IMR-90 (cell line): ENCODE results near the gene ZXDC. TPM values are rescaled to one million over a fixed set of nuclear protein-coding genes. Genes with fewer than 3 reads are reported as not detected.

Source experiments
- ATAC-seq: fragments of 200-7000 bp; cut with Tn5 transposase; 2 replicates; pipeline ENCODE4 v1.9.1; 2020; ENCODE audit warnings: low read depth, mild to moderate bottlenecking, moderate library complexity
- BruUV-seq: library from RNA; stranded (reverse); fragments of 400-500 nt; replicated peaks from 2 replicates; lab custom pipeline; 2021; lab: Mats Ljungman, UMichigan
- CTCF ChIA-PET: fragments of 300-600 bp; formaldehyde crosslinking; extraction: SDS; loops from one replicate; lab custom pipeline; 2021; ENCODE audit warnings: antibody characterized with exemption; lab: Yijun Ruan, JAX
- POLR2A ChIA-PET: fragments of 300-600 bp; sonication (Branson Sonifier 250); formaldehyde crosslinking; loops from one replicate; lab custom pipeline; 2022; ENCODE audit warnings: antibody characterized with exemption; ENCODE audit not compliant: unreplicated experiment; lab: Charles Lee
- DNase-seq: peaks from one replicate; pipeline ENCODE4 v3.0.0; 2013
- H2AFZ ChIP-seq: replicated peaks from 2 replicates; pipeline ENCODE3; 2013; ENCODE audit warnings: low read length, mild to moderate bottlenecking; ENCODE audit not compliant: poor library complexity
- H2AK5ac ChIP-seq: 2 replicates; pipeline ENCODE4 v1.6.1; 2013; ENCODE audit warnings: low read depth, low read length, inconsistent platforms
- H2AK9ac ChIP-seq: replicated peaks from 2 replicates; pipeline ENCODE3; 2013; ENCODE audit warnings: mild to moderate bottlenecking, low read depth, low read length, moderate library complexity; ENCODE audit not compliant: poor library complexity
- H2BK120ac ChIP-seq: 2 replicates; pipeline ENCODE4 v1.6.1; 2013; ENCODE audit warnings: low read depth, low read length, inconsistent platforms
- H2BK15ac ChIP-seq: 3 replicates; pipeline ENCODE4 v1.6.1; 2013; ENCODE audit warnings: low read depth, low read length, inconsistent platforms
- H2BK20ac ChIP-seq: 2 replicates; pipeline ENCODE4 v1.6.1; 2013; ENCODE audit warnings: low read depth, mild to moderate bottlenecking, inconsistent platforms, low read length, moderate library complexity
- H2BK5ac ChIP-seq: 2 replicates; pipeline ENCODE4 v1.6.1; 2013; ENCODE audit warnings: mild to moderate bottlenecking, low read depth, low read length, inconsistent platforms; ENCODE audit not compliant: poor library complexity, severe bottlenecking
- H3K14ac ChIP-seq: replicated peaks from 2 replicates; pipeline ENCODE4 v1.6.1; 2013; ENCODE audit warnings: low read depth, low read length, inconsistent platforms
- H3K18ac ChIP-seq: 2 replicates; pipeline ENCODE4 v1.6.1; 2013; ENCODE audit warnings: low read depth, low read length, control low read depth
- H3K23ac ChIP-seq: 2 replicates; pipeline ENCODE4 v1.6.1; 2013; ENCODE audit warnings: low read depth, low read length, inconsistent platforms
- H3K27ac ChIP-seq: 2 replicates; pipeline ENCODE4 v1.5.1; 2013; ENCODE audit warnings: mild to moderate bottlenecking, control low read depth, low read length; ENCODE audit not compliant: insufficient read depth
- H3K27me3 ChIP-seq: 2 replicates; pipeline ENCODE4 v1.6.1; 2013; ENCODE audit warnings: low read length; ENCODE audit not compliant: control insufficient read depth, insufficient read depth
- H3K36me3 ChIP-seq: 2 replicates; pipeline ENCODE4 v1.6.1; 2013; ENCODE audit warnings: low read length, mixed read lengths; ENCODE audit not compliant: control insufficient read depth, insufficient read depth
- H3K4ac ChIP-seq: 2 replicates; pipeline ENCODE4 v1.6.1; 2013; ENCODE audit warnings: low read depth, low read length, inconsistent platforms
- H3K4me1 ChIP-seq: 2 replicates; pipeline ENCODE4 v1.6.1; 2013; ENCODE audit warnings: low read length, mixed read lengths; ENCODE audit not compliant: control insufficient read depth, insufficient read depth
- H3K4me2 ChIP-seq: 2 replicates; pipeline ENCODE4 v1.6.1; 2013; ENCODE audit warnings: low read depth, mild to moderate bottlenecking, control low read depth, low read length, moderate library complexity
- H3K4me3 ChIP-seq: 2 replicates; pipeline ENCODE4 v1.5.1; 2013; ENCODE audit warnings: low read depth, mild to moderate bottlenecking, control low read depth, low read length, moderate library complexity; ENCODE audit not compliant: insufficient read depth
- H3K56ac ChIP-seq: 2 replicates; pipeline ENCODE4 v1.6.1; 2013; ENCODE audit warnings: low read length, inconsistent platforms; ENCODE audit not compliant: insufficient read depth; ENCODE audit errors: extremely low read depth
- H3K79me1 ChIP-seq, 2 experiments: 2 replicates each; pipeline ENCODE4 v1.6.1; 2013; ENCODE audit warnings: low read length in 2 of 2, inconsistent platforms in 1 of 2, low read depth in 1 of 2
- H3K9ac ChIP-seq: 2 replicates; pipeline ENCODE4 v1.6.1; 2013; ENCODE audit warnings: low read depth, low read length, control low read depth
- H3K9me1 ChIP-seq: 2 replicates; pipeline ENCODE4 v1.6.1; 2013; ENCODE audit warnings: low read length, inconsistent platforms; ENCODE audit not compliant: insufficient read depth
- H3K9me3 ChIP-seq: 2 replicates; pipeline ENCODE4 v1.6.1; 2013; ENCODE audit warnings: low read length; ENCODE audit not compliant: control insufficient read depth, insufficient read depth
- H4K20me1 ChIP-seq: 2 replicates; pipeline ENCODE4 v1.6.1; 2013; ENCODE audit warnings: low read length, inconsistent platforms; ENCODE audit not compliant: insufficient read depth
- H4K5ac ChIP-seq: 2 replicates; pipeline ENCODE4 v1.6.1; 2013; ENCODE audit warnings: mild to moderate bottlenecking, low read depth, low read length, control low read depth
- H4K8ac ChIP-seq, 2 experiments: 2 replicates each; pipeline ENCODE4 v1.6.1; 2013; ENCODE audit warnings: low read depth in 2 of 2, low read length in 2 of 2, control low read depth in 1 of 2, inconsistent platforms in 1 of 2
- H4K91ac ChIP-seq: 2 replicates; pipeline ENCODE4 v1.6.1; 2013; ENCODE audit warnings: low read depth, low read length, inconsistent platforms; ENCODE audit not compliant: insufficient read depth
- BHLHE40 ChIP-seq: fragments of 150-350 bp; IDR thresholded peaks from 2 replicates; pipeline ENCODE4 v1.6.1; 2016; ENCODE audit warnings: mild to moderate bottlenecking, low read depth, low read length
- CHD1 ChIP-seq: IDR thresholded peaks from 2 replicates; pipeline ENCODE4 v1.6.1; 2012; ENCODE audit warnings: low read depth, low read length, improper control_type of control experiment
- RFX5 ChIP-seq: IDR thresholded peaks from 2 replicates; pipeline ENCODE4 v1.8.0; 2012; ENCODE audit warnings: low read depth, mild to moderate bottlenecking, low read length, moderate library complexity
- WGBS, 2 experiments: methylation state at CpG; one replicate each; pipeline versions ENCODE4 v1.1.5 to v1.1.7; 2013; ENCODE audit warnings: missing lambda C conversion rate in 2 of 2; ENCODE audit not compliant: insufficient read length in 1 of 2; ENCODE audit errors: extremely low coverage in 2 of 2; 5-methylcytosine and 5-hydroxymethylcytosine counted together
- dilution Hi-C: fragments of 300-500 bp; cut with HindIII; formaldehyde crosslinking; loops from one replicate; pipeline ENCODE4 v1.14.3; 2018; ENCODE audit warnings: low sequenced_read_pairs; ENCODE audit not compliant: unreplicated experiment
- in situ Hi-C: fragments of 300-500 bp; cut with MboI; formaldehyde crosslinking; loops from 3 replicates; pipeline ENCODE4 v1.14.3; 2019; ENCODE audit warnings: low sequenced_read_pairs, inconsistent platforms, mixed read lengths
- intact Hi-C: fragments of 100-400 bp; cut with micrococcal nuclease; formaldehyde crosslinking; loops from 2 replicates; pipeline ENCODE4 v1.10.0; 2022
- polyA plus RNA-seq, 3 experiments: library from polyadenylated mRNA; depleted of rRNA; stranded (reverse); fragments of >200 nt; gene quantifications; 2 replicates each; pipeline ENCODE4 v1.2.3, GENCODE V29; 2012; ENCODE audit warnings: low replicate concordance in 1 of 3
- total RNA-seq: library from RNA; depleted of rRNA; stranded (reverse); fragments of >200 nt; gene quantifications from 2 replicates; pipeline ENCODE4 v1.2.3, GENCODE V29; 2012
- TF ChIP-seq, protein P1 (sequence below): fragments of 150-350 bp; IDR thresholded peaks from 2 replicates; pipeline ENCODE4 v1.6.1; 2017; ENCODE audit warnings: mild to moderate bottlenecking, antibody characterized with exemption, low read length, low read depth
- TF ChIP-seq, protein P2 (sequence below): conservative IDR thresholded peaks from 2 replicates; pipeline ENCODE4 v1.5.1; 2012; ENCODE audit warnings: mild to moderate bottlenecking, low read depth, low read length, improper control_type of control experiment

Gene ZXDC
- total and polyA plus RNA-seq, 2 of the 4 experiments (the other 2 are of a cell fraction) = 11.5 to 14.3 TPM

DNA sequence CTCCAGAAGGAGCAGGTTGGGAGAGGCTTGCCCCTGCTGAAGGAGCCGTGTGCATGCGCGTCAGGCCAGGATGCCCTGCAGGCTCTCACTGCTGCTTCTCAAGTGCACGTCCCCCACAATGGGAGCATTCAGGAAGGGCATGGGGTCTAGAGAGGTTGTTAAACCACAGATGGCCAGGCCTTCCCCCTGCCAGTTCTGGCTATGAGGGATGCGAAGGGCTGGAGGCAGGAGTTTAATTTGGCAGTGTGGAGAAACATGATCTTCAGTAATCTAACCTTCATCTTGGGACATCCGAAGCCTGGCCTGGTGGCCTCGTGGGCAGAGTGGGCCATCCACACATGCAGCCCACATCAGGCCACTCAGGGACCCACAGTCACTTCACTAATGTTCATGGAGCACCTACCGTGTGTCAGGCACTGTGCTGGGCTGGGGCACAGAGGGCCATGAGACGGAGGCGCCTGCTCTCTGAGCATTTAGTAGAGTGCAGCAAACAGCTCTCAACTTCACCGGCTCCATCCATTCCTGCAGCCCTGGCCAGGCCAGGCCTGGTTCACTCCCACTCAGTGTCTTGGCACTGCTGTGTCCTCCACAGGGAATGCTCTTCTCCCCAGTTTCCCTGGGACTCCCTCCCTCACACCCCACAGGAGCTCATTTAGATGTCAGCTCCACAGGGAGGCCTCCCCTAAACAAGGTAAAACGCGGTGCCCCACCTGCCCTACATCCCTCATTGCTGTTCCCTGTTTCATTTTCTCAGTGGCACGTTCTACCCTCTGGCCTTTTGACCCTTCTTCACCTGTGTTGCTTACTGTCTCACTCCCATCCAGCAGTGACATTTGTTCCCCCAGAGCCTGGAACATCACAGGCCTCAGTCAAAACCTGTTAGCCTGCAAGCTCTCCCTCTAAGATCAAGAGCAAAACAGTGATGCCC, 77.0 kb downstream of the ZXDC start:
- ChIA-PET POLR2A (no interaction called here), CTCF (no interaction called here)
- no peak overlapping the region for H3K4me2 ChIP-seq
- no peaks in the 10 kb centered on the region for H3K79me1 ChIP-seq
- no peak overlapping the region for H4K8ac ChIP-seq
- WGBS, 2 experiments = 70% methylated on average over 5 of the region's 14 CpGs; no CpG with 5 or more reads in 1 of the 2 experiments
- no peak overlapping the region for H4K5ac ChIP-seq
- H3K4me3 ChIP-seq = no peak overlapping the region
- no peak overlapping the region for H3K9ac ChIP-seq
- H3K27ac ChIP-seq = no peak overlapping the region
- dilution Hi-C loops (no loop called here), intact Hi-C loops (no loop called here), in situ Hi-C loops (loop anchor here (10.0 to 25.0 kb wide), 2 partner anchors 154 to 436 kb away; partner anchors contain the start of gene ROPN1B)
- TF ChIP-seq, protein P1, sequence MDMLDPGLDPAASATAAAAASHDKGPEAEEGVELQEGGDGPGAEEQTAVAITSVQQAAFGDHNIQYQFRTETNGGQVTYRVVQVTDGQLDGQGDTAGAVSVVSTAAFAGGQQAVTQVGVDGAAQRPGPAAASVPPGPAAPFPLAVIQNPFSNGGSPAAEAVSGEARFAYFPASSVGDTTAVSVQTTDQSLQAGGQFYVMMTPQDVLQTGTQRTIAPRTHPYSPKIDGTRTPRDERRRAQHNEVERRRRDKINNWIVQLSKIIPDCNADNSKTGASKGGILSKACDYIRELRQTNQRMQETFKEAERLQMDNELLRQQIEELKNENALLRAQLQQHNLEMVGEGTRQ = no peak
- TF ChIP-seq RFX5 = no peak
- TF ChIP-seq, protein P2, sequence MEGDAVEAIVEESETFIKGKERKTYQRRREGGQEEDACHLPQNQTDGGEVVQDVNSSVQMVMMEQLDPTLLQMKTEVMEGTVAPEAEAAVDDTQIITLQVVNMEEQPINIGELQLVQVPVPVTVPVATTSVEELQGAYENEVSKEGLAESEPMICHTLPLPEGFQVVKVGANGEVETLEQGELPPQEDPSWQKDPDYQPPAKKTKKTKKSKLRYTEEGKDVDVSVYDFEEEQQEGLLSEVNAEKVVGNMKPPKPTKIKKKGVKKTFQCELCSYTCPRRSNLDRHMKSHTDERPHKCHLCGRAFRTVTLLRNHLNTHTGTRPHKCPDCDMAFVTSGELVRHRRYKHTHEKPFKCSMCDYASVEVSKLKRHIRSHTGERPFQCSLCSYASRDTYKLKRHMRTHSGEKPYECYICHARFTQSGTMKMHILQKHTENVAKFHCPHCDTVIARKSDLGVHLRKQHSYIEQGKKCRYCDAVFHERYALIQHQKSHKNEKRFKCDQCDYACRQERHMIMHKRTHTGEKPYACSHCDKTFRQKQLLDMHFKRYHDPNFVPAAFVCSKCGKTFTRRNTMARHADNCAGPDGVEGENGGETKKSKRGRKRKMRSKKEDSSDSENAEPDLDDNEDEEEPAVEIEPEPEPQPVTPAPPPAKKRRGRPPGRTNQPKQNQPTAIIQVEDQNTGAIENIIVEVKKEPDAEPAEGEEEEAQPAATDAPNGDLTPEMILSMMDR = no peak
- TF ChIP-seq BHLHE40 = no peak
- no peak for TF ChIP-seq CHD1
- no peak overlapping the region for H2BK5ac ChIP-seq
- no peak overlapping the region for H2BK15ac ChIP-seq
- no peak overlapping the region for H2AFZ ChIP-seq
- no peak overlapping the region for H3K4ac ChIP-seq
- ATAC-seq (no peak), DNase-seq (no peak)
- H3K14ac ChIP-seq = no peak overlapping the region
- H2BK120ac ChIP-seq = no peak overlapping the region
- no peak overlapping the region for H2BK20ac ChIP-seq
- H3K4me1 ChIP-seq = no peaks in the 10 kb centered on the region
- no peak overlapping the region for H2AK9ac ChIP-seq
- no peak overlapping the region for H3K23ac ChIP-seq
- H4K91ac ChIP-seq = no peak overlapping the region
- no peak overlapping the region for H2AK5ac ChIP-seq
- no peak overlapping the region for H3K56ac ChIP-seq
- H3K9me3 ChIP-seq = no peaks in the 10 kb centered on the region
- H3K9me1 ChIP-seq = no peaks in the 10 kb centered on the region; the same call in 1 of the 2 replicates
- no TSS peak for BruUV-seq
- no peaks in the 10 kb centered on the region for H3K36me3 ChIP-seq
- H3K18ac ChIP-seq = no peak overlapping the region
- peaks cover 30% of the 10 kb centered on the region for H3K27me3 ChIP-seq
- H4K20me1 ChIP-seq = no peaks in the 10 kb centered on the region
